Measurements from ENCODE around the gene CDH13. TPM values are rescaled to one million over a fixed set of nuclear protein-coding genes. Genes with fewer than 3 reads are reported as not detected.

The CDH13 gene
- total and polyA plus RNA-seq, 2 experiments from 2014 or later: 1.2 to 1.5 TPM

DNA sequence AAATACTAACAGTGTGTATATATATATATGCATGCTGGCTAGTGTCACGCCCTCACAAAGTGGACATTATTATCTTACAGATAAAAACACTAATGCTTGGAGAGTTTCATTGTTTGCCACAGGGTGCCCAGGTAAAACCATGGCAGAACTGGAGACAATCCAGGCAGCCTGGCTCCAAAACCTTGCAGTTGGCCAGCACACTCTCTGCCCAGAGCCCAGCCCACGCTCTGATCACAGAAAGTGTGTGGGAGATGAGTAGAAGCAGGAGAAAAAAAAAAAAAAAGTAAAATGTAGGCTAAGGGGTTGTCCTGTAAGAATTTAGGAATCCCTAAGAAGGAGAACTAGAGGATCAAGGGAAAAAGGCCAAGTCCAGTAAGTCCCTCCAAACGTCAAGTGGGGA is 538.0 kb downstream of the CDH13 start:
- Histone ChIP-seq H3K27me3 (no peaks in the 10 kb centered on the region), H3K36me3 (replicated peaks; ENCODE audit: insufficient read depth, low read depth) (no peaks in the 10 kb centered on the region), H3K4me2 (no peak overlapping the region), H2AFZ (no peak overlapping the region), H3K79me2 (no peaks in the 10 kb centered on the region), H3K4me3 (no peak overlapping the region), H3K4me1 (ENCODE audit: insufficient read depth) (no peaks in the 10 kb centered on the region), H3K27ac (no peak overlapping the region), H4K20me1 (ENCODE audit: insufficient read depth, poor library complexity, severe bottlenecking) (no peaks in the 10 kb centered on the region), H3K9me2 (replicated peaks; ENCODE audit: insufficient read depth) (no peaks in the 10 kb centered on the region), H3K9me3 (ENCODE audit: low read depth) (no peaks in the 10 kb centered on the region)
- 65% methylated on average over 3 of the region's 3 CpGs for WGBS (ENCODE audit: low lambda C conversion rate, missing lambda C conversion rate)
- no peak for DNase-seq (ENCODE audit: low spot score)
- TF ChIP-seq EZH2 (IDR thresholded peaks at IDR 0.05; ENCODE audit: borderline replicate concordance): no peak
- no peak for TF ChIP-seq EZH2phosphoT487 (IDR thresholded peaks at IDR 0.05; ENCODE audit: low read depth, severe bottlenecking, unreplicated experiment)
- TF ChIP-seq, protein P1, sequence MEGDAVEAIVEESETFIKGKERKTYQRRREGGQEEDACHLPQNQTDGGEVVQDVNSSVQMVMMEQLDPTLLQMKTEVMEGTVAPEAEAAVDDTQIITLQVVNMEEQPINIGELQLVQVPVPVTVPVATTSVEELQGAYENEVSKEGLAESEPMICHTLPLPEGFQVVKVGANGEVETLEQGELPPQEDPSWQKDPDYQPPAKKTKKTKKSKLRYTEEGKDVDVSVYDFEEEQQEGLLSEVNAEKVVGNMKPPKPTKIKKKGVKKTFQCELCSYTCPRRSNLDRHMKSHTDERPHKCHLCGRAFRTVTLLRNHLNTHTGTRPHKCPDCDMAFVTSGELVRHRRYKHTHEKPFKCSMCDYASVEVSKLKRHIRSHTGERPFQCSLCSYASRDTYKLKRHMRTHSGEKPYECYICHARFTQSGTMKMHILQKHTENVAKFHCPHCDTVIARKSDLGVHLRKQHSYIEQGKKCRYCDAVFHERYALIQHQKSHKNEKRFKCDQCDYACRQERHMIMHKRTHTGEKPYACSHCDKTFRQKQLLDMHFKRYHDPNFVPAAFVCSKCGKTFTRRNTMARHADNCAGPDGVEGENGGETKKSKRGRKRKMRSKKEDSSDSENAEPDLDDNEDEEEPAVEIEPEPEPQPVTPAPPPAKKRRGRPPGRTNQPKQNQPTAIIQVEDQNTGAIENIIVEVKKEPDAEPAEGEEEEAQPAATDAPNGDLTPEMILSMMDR (IDR thresholded peaks at IDR 0.05; ENCODE audit: poor library complexity): no peak

DNA sequence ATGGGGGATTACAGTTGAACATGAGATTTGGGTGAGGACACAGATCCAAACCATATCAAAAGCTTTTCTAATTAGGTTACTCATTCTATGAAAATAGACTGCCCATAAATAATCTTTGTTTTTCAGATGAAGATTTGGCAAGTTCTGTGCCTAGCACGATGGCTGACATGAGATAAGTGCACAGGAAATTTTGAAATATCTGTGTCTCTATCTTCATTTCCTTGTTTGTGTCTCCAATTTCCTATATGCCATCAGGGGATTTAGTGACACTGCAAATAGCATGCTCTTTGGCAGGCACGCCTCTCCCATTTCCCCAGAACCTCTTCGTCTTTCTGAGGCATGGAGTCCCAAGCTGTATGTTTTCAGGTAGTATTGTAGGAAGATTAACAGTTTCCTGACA is 544.6 kb downstream of the CDH13 start:
- no peaks in the 10 kb centered on the region for H3K4me1 ChIP-seq (ENCODE audit: insufficient read depth)
- no peaks in the 10 kb centered on the region for H3K9me2 ChIP-seq (replicated peaks; ENCODE audit: insufficient read depth)
- TF ChIP-seq, protein P1 (IDR thresholded peaks at IDR 0.05; ENCODE audit: poor library complexity): no peak
- TF ChIP-seq EZH2phosphoT487 (IDR thresholded peaks at IDR 0.05; ENCODE audit: low read depth, severe bottlenecking, unreplicated experiment): no peak
- no peak for TF ChIP-seq EZH2 (IDR thresholded peaks at IDR 0.05; ENCODE audit: borderline replicate concordance)
- no peak for DNase-seq (ENCODE audit: low spot score)
- no peak overlapping the region for H3K4me3 ChIP-seq
- no peak overlapping the region for H3K4me2 ChIP-seq
- H2AFZ ChIP-seq: no peak overlapping the region
- H3K9me3 ChIP-seq (ENCODE audit: low read depth): no peaks in the 10 kb centered on the region
- 80% methylated on average over 3 of the region's 3 CpGs for WGBS (ENCODE audit: low lambda C conversion rate, missing lambda C conversion rate)
- no peaks in the 10 kb centered on the region for H3K36me3 ChIP-seq (replicated peaks; ENCODE audit: insufficient read depth, low read depth)
- H3K79me2 ChIP-seq: no peaks in the 10 kb centered on the region
- H4K20me1 ChIP-seq (ENCODE audit: insufficient read depth, poor library complexity, severe bottlenecking): no peaks in the 10 kb centered on the region
- H3K27me3 ChIP-seq: no peaks in the 10 kb centered on the region
- no peak overlapping the region for H3K27ac ChIP-seq

DNA sequence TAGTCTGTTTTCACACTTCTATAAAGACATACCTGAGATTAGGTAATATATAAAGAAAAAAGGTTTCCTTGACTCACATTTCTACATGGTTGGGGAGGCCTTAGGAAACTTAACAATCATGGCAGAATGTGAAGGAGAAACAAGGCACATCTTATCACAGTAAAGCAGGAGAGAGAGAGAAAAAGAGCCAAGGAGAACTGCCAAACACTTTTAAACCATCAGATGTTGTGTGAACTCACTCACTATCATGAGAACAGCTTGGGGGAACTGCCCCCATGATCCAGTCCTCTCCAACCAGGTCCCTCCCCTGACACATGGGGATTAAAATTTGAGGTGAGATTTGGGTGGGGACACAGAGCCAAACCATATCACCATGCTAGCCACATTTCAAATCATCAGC is 547.9 kb downstream of the CDH13 start:
- Histone ChIP-seq H3K4me3 (no peak overlapping the region), H3K4me2 (no peak overlapping the region), H3K9me3 (ENCODE audit: low read depth) (no peaks in the 10 kb centered on the region), H4K20me1 (ENCODE audit: insufficient read depth, poor library complexity, severe bottlenecking) (no peaks in the 10 kb centered on the region), H3K79me2 (no peaks in the 10 kb centered on the region), H3K4me1 (ENCODE audit: insufficient read depth) (no peaks in the 10 kb centered on the region), H3K9me2 (replicated peaks; ENCODE audit: insufficient read depth) (no peaks in the 10 kb centered on the region), H3K27ac (no peak overlapping the region), H3K27me3 (no peaks in the 10 kb centered on the region), H2AFZ (no peak overlapping the region), H3K36me3 (replicated peaks; ENCODE audit: insufficient read depth, low read depth) (no peaks in the 10 kb centered on the region)
- no peak for DNase-seq (ENCODE audit: low spot score)
- TF ChIP-seq EZH2 (IDR thresholded peaks at IDR 0.05; ENCODE audit: borderline replicate concordance) (no peak), EZH2phosphoT487 (IDR thresholded peaks at IDR 0.05; ENCODE audit: low read depth, severe bottlenecking, unreplicated experiment) (no peak)
- TF ChIP-seq, protein P1 (IDR thresholded peaks at IDR 0.05; ENCODE audit: poor library complexity): no peak

DNA sequence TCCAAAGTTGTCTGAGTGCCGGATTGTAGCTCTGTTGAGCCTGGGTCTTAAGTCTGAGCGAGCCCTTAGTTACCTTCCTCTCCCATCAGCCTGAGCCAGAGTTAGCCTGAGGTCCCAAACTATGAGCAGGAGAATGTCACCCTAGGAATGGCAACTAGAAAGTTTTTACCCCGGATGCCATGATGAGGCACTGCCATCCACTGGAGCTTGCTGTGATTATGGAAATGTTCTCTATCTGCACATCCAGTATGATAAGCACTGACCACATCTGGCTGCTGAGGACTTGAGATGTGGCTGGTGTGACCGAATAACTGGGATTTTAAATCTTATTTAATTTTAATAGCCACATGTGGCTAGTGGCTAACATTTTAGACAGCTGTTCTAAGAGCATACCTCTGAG is 550.0 kb downstream of the CDH13 start:
- TF ChIP-seq EZH2 (IDR thresholded peaks at IDR 0.05; ENCODE audit: borderline replicate concordance) (no peak), EZH2phosphoT487 (IDR thresholded peaks at IDR 0.05; ENCODE audit: low read depth, severe bottlenecking, unreplicated experiment) (no peak)
- TF ChIP-seq, protein P1 (IDR thresholded peaks at IDR 0.05; ENCODE audit: poor library complexity): no peak
- H3K27ac ChIP-seq: no peak overlapping the region
- WGBS (ENCODE audit: low lambda C conversion rate, missing lambda C conversion rate): 83% methylated on average over 4 of the region's 4 CpGs

More for the DNA sequence above, 550.0 kb downstream of the CDH13 start:
- no peaks in the 10 kb centered on the region for H3K9me3 ChIP-seq (ENCODE audit: low read depth)
- H3K4me2 ChIP-seq: no peak overlapping the region
- no peaks in the 10 kb centered on the region for H3K9me2 ChIP-seq (replicated peaks; ENCODE audit: insufficient read depth)
- H3K4me3 ChIP-seq: no peak overlapping the region
- H4K20me1 ChIP-seq (ENCODE audit: insufficient read depth, poor library complexity, severe bottlenecking): no peaks in the 10 kb centered on the region
- no peaks in the 10 kb centered on the region for H3K27me3 ChIP-seq
- no peaks in the 10 kb centered on the region for H3K79me2 ChIP-seq
- no peak for DNase-seq (ENCODE audit: low spot score)
- H2AFZ ChIP-seq: no peak overlapping the region
- no peaks in the 10 kb centered on the region for H3K4me1 ChIP-seq (ENCODE audit: insufficient read depth)
- H3K36me3 ChIP-seq (replicated peaks; ENCODE audit: insufficient read depth, low read depth): no peaks in the 10 kb centered on the region

Data from hepatocyte (in vitro differentiated cells).